OCI-LY3 (cell line): ENCODE data around the gene L3MBTL3.

ENCODE experiments used
- H2AFZ ChIP-seq: fragments of 200-600, 300-600 bp; shearing (Covaris generic); 2 replicates; pipeline ENCODE4 v1.6.0; 2014; ENCODE audit warnings: antibody characterized with exemption, low read depth, low read length
- H3K27ac ChIP-seq: fragments of 200-600, 300-600 bp; sonication (generic); 2 replicates; pipeline ENCODE4 v1.5.1; 2014; ENCODE audit warnings: mild to moderate bottlenecking, low read length, moderate library complexity, mixed read lengths
- H3K27me3 ChIP-seq: fragments of 200-600, 300-600 bp; sonication (generic); 2 replicates; pipeline ENCODE4 v1.6.1; 2014; ENCODE audit warnings: low read depth, low read length, mixed read lengths
- H3K36me3 ChIP-seq: fragments of 200-600, 300-600 bp; sonication (generic); replicated peaks from 2 replicates; pipeline ENCODE3; 2014; ENCODE audit warnings: low read depth, low read length, mixed read lengths
- H3K4me1 ChIP-seq: fragments of 300-600, 200-600 bp; sonication (generic); 2 replicates; pipeline ENCODE4 v1.6.1; 2014; ENCODE audit warnings: low read length, mixed read lengths
- H3K4me2 ChIP-seq: fragments of 200-600, 300-600 bp; sonication (generic); 2 replicates; pipeline ENCODE4 v1.6.1; 2014; ENCODE audit warnings: low read length, mixed read lengths
- H3K4me3 ChIP-seq: fragments of 300-600, 200-600 bp; sonication (generic); 2 replicates; pipeline ENCODE4 v1.5.1; 2014; ENCODE audit warnings: antibody characterized with exemption, mild to moderate bottlenecking, low read length, moderate library complexity
- H3K79me2 ChIP-seq: fragments of 300-600, 200-600 bp; shearing (Covaris generic); 2 replicates; pipeline ENCODE4 v1.6.1; 2014; ENCODE audit warnings: mild to moderate bottlenecking, low read length, mixed read lengths
- H3K9ac ChIP-seq: fragments of 300-600, 200-600 bp; shearing (Covaris generic); 2 replicates; pipeline ENCODE4 v1.6.0; 2014; ENCODE audit warnings: mild to moderate bottlenecking, low read length, moderate library complexity
- H3K9me3 ChIP-seq: fragments of 200-600, 300-600 bp; shearing (Covaris generic); 2 replicates; pipeline ENCODE4 v1.6.1; 2014; ENCODE audit warnings: low read length, mixed read lengths; ENCODE audit not compliant: insufficient read depth
- H4K20me1 ChIP-seq: fragments of 200-600, 300-600 bp; sonication (generic); 2 replicates; pipeline ENCODE4 v1.6.1; 2016; ENCODE audit warnings: low read length, mixed read lengths; ENCODE audit not compliant: insufficient read depth
- CTCF ChIP-seq: fragments of 200-600, 300-600 bp; sonication (generic); IDR thresholded peaks from 2 replicates; pipeline ENCODE4 v1.5.1; 2014; ENCODE audit warnings: antibody characterized with exemption, low read length, low read depth
- EZH2phosphoT487 ChIP-seq: fragments of 200-600 bp; shearing (Covaris generic); IDR thresholded peaks from 2 replicates; pipeline ENCODE4 v1.6.1; 2018; ENCODE audit warnings: antibody characterized with exemption, mixed run types, low read depth

Gene L3MBTL3

GRCh38 chr6:130105996-130106704 lies 87.8 kb downstream of the L3MBTL3 start:
- Histone ChIP-seq H3K27ac (no peak overlapping the region), H3K27me3 (no peaks in the 10 kb centered on the region), H3K79me2 (no peaks in the 10 kb centered on the region), H3K9ac (no peak overlapping the region), H2AFZ (peak overlapping the region; percentile 43; the same call in 1 of the 2 replicates), H3K9me3 (no peaks in the 10 kb centered on the region), H4K20me1 (no peaks in the 10 kb centered on the region), H3K4me1 (peaks cover 11% of the 10 kb centered on the region), H3K4me3 (no peak overlapping the region), H3K36me3 (no peaks in the 10 kb centered on the region), H3K4me2 (peak overlapping the region; percentile 39)
- no peak for TF ChIP-seq EZH2phosphoT487
- TF ChIP-seq CTCF = no peak

DNA sequence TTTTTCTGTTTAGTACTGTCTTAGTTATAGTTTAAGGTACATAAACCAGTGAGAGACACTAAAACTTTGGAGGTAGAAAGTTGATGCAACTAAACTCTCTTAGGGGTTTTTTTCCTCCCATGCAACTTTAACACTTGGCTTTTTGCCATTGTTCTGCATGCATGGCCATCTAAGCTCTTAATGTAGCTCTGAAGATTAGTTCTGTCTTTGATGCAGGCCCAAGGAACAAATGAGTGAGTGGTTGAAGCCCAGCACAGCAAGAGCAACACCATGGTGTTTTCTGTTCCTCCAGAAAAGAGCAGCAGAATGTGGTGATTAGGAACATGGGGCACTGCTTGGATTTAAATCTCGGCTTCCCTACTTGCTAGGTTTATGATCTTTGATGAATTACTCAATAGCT lies 89.3 kb downstream of the L3MBTL3 start:
- no peak overlapping the region for H2AFZ ChIP-seq
- no peak for TF ChIP-seq CTCF
- TF ChIP-seq EZH2phosphoT487 = no peak
- H3K4me2 ChIP-seq = no peak overlapping the region
- H3K36me3 ChIP-seq = no peaks in the 10 kb centered on the region
- H3K9ac ChIP-seq = no peak overlapping the region
- no peak overlapping the region for H3K27ac ChIP-seq
- H3K27me3 ChIP-seq = no peaks in the 10 kb centered on the region
- no peaks in the 10 kb centered on the region for H3K79me2 ChIP-seq
- H3K4me1 ChIP-seq = peaks cover 11% of the 10 kb centered on the region
- no peaks in the 10 kb centered on the region for H3K9me3 ChIP-seq
- no peaks in the 10 kb centered on the region for H4K20me1 ChIP-seq
- H3K4me3 ChIP-seq = no peak overlapping the region

- Histone ChIP-seq H3K9me3 (no peaks in the 10 kb centered on the region), H3K27me3 (no peaks in the 10 kb centered on the region), H3K27ac (no peak overlapping the region), H3K79me2 (no peaks in the 10 kb centered on the region), H3K4me2 (no peak overlapping the region), H3K9ac (no peak overlapping the region), H2AFZ (no peak overlapping the region), H3K4me1 (peaks cover 29% of the 10 kb centered on the region), H4K20me1 (no peaks in the 10 kb centered on the region), H3K4me3 (no peak overlapping the region), H3K36me3 (no peaks in the 10 kb centered on the region)
- no peak for TF ChIP-seq EZH2phosphoT487
- TF ChIP-seq CTCF = no peak
These were observed 92.7 kb downstream of the L3MBTL3 start for GRCh38 chr6:130111031-130111430.

DNA sequence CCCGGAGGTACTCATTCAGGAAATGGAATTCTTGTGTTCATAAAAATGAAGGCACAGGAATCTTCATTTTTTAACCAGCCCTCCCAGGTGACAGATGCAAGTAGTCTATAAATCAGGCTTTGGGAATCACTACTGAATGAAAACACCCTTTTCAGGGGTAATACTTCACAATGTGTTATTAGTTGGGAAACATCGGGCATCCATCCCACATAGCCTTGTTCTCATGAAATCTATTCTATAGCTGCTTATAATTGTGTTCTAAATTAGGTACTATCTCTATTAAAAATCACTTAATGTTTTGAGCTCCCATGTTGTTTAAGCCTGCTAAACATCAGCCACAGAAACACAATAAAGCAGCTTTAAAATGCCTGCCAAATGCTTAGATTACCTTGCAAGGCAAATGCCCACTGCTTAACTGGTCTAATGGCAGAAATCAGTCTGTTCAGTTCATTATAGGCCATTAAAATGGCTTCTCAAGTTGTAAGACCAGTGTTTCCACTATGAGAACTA lies 94.9 kb downstream of the L3MBTL3 start:
- H3K9ac ChIP-seq = no peak overlapping the region
- H2AFZ ChIP-seq = no peak overlapping the region
- no peaks in the 10 kb centered on the region for H4K20me1 ChIP-seq
- no peaks in the 10 kb centered on the region for H3K27me3 ChIP-seq
- no peak overlapping the region for H3K27ac ChIP-seq
- no peak overlapping the region for H3K4me2 ChIP-seq
- H3K36me3 ChIP-seq = no peaks in the 10 kb centered on the region
- peaks cover 28% of the 10 kb centered on the region for H3K4me1 ChIP-seq
- H3K79me2 ChIP-seq = no peaks in the 10 kb centered on the region
- no peak overlapping the region for H3K4me3 ChIP-seq
- no peaks in the 10 kb centered on the region for H3K9me3 ChIP-seq
- TF ChIP-seq CTCF (no peak), EZH2phosphoT487 (no peak)
